Neural progenitor cell (in vitro differentiated cells): ENCODE data around the gene CFAP53.
A peak's percentile ranks its signal among the peaks of the same experiment; 100 is the strongest.

Experiments
- CTCF ChIP-seq: fragments of 200-600 bp; sonication (generic); IDR thresholded peaks from 2 replicates; pipeline ENCODE4 v1.5.1; 2017; ENCODE audit warnings: antibody characterized with exemption, mild to moderate bottlenecking
- EZH2 ChIP-seq: fragments of 200-600 bp; sonication (generic); IDR thresholded peaks from 2 replicates; pipeline ENCODE4 v1.6.1; 2017; ENCODE audit warnings: antibody characterized with exemption, mild to moderate bottlenecking, moderate library complexity
- EZH2phosphoT487 ChIP-seq: fragments of 200-600 bp; sonication (generic); IDR thresholded peaks from 2 replicates; pipeline ENCODE4 v1.6.1; 2017; ENCODE audit warnings: antibody characterized with exemption

- TF ChIP-seq CTCF (no peak), EZH2 (peak; percentile 25), EZH2phosphoT487 (no peak)
Observed at GRCh38 chr18:50266248-50266704, at the start of gene CFAP53.
